ENCODE results near the gene KIF15.

DNA sequence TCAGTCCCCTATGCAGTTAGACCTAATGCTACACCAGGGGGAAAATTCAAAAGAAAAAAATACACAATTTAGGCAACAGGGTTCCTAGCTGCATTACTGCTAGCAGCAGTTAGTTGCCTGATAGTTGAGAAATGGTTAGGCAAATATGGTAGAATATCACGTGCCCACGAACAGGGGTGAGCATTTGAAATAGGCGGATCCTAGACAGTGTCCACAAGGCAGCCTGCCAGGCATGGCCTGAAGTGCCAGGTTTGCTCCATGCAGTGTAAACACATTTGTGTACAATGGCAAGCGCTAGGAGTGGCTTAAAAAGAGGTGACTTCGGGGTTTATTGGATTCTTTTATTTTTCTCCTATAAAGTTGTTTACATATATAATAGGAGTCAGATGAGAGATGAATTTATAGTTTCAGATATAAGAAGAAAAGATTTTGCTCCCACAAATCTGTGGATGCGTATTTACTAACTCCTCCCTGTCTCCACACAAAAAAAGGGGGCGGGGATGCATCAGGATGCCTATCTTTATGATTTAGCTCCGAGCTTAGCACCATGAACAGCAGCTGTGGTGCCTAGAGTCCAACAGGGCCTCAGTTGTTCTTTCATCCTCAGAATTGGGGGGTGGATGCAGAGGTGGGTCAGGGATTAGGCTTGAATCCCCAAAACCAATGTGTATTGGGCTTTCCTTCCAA lies 108.9 kb downstream of the KIF15 start:
- TF ChIP-seq, protein P1, sequence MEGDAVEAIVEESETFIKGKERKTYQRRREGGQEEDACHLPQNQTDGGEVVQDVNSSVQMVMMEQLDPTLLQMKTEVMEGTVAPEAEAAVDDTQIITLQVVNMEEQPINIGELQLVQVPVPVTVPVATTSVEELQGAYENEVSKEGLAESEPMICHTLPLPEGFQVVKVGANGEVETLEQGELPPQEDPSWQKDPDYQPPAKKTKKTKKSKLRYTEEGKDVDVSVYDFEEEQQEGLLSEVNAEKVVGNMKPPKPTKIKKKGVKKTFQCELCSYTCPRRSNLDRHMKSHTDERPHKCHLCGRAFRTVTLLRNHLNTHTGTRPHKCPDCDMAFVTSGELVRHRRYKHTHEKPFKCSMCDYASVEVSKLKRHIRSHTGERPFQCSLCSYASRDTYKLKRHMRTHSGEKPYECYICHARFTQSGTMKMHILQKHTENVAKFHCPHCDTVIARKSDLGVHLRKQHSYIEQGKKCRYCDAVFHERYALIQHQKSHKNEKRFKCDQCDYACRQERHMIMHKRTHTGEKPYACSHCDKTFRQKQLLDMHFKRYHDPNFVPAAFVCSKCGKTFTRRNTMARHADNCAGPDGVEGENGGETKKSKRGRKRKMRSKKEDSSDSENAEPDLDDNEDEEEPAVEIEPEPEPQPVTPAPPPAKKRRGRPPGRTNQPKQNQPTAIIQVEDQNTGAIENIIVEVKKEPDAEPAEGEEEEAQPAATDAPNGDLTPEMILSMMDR (IDR thresholded peaks at IDR 0.05), result no peak
- TF ChIP-seq POLR2AphosphoS5 (IDR thresholded peaks at IDR 0.05) (no peak), POLR2A (IDR thresholded peaks at IDR 0.05) (no peak), EP300 (IDR thresholded peaks at IDR 0.05) (no peak)

Data from suprapubic skin (tissue), 4 donors.